Measurements from ENCODE around the gene ZNF761. TPM values are rescaled to one million over a fixed set of nuclear protein-coding genes. Genes with fewer than 3 reads are reported as not detected.
"Not testable (repeated sequence)": the region's sequence is repeated elsewhere in the genome, so short reads cannot be mapped to it uniquely, and the experiment has no call there.

The ZNF761 gene
- total RNA-seq, 1 experiment from 2014 or later, result 3.9 TPM

DNA sequence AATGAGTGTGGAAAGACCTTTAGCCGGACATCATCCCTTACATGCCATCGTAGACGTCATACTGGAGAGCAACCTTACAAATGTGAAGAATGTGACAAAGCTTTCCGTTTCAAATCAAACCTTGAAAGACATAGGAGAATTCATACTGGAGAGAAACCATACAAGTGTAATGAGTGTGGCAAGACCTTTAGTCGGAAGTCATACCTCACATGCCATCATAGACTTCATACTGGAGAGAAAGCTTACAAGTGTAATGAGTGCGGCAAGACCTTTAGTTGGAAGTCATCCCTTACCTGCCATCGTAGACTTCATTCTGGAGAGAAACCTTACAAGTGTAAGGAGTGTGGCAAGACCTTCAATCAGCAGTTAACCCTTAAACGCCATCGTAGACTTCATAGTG lies 24.0 kb downstream of the ZNF761 start:
- no peak for DNase-seq (ENCODE audit: low read depth)

DNA sequence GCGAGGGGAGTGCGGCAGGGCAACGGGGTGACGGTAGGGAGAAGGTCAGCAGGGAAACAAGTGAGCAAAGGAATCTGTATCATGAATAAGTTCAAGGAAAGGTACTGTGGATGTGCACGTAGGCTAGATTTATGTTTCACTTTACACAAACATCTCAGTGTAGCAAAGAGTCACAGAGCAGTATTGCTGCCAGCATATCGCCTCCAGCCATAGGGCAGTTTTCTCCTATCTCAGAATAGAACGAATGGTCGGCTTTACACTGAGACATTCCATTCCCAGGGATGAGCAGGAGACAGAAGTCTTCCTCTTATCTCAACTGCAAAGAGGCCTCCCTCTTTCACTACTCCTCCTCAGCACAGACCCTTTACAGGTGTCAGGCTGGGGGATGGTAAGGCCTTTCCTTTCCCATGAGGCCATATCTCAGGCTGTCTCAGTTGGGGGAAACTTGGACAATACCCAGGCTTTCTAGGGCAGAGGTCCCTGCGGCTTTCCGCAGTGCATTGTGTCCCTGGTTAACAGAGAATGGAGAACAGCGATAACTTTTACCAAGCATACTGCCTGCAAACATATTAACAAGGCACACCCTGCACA lies 28.4 kb downstream of the ZNF761 start:
- DNase-seq (ENCODE audit: low read depth), result not testable (repeated sequence)

DNA sequence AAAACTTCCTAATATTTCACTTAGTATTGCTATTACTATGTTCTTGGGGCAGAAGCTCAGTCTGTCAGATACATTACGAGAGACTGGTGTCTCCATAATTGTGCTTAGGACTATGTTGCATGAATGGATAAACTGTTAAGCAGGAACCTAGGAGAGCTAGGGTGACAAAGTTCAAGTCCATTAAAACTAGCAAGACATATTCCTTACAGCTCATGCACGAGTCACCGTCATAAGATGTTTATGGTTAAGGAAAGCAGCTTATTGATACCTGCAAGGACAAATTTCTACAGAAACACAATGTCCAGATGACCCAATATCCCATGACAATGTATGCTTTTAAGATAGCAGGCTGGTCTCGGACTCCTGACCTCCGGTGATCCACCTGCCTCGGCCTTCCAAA lies 30.1 kb downstream of the ZNF761 start:
- DNase-seq (ENCODE audit: low read depth), result no peak

DNA sequence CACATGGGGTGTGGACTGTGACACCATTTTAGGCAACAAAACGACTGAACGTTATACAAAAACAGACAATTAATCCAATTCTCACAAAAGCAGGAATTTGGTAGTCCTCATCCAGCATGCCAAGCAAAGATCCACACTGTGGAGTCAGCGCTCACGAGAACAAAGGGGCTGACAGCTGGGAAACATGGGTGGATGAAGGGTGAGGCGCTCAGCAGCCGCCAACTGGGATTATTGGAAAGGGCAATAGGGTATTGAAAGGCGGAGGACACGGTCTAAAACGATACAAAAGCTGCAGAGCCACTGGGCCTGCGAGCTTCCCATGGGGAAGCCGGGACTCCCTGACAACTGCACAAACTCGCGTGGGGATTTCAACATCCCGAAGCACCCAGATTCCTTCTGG lies 31.1 kb downstream of the ZNF761 start:
- DNase-seq (ENCODE audit: low read depth), result no peak

DNA sequence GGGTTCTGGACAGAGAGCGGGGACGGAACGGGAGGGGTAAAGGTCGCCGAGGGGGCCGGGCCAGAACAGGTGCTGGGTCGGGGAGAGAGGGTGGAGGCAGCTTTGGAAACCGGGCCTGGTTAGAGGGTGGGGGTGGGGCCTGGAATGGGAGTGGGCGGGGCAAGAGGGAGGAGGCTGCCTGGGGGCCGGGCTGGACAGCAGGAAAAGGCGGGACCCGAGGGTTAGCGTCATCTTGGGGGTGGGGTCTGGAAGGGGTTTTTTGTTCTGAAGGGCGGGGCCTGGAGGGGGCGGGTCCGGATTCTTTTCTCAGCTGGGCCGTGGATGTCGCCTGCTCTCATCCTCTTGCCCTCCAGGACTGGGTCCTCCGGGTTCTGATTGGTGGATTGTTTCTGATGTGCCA lies 31.5 kb downstream of the ZNF761 start:
- no peak for DNase-seq (ENCODE audit: low read depth)

DNA sequence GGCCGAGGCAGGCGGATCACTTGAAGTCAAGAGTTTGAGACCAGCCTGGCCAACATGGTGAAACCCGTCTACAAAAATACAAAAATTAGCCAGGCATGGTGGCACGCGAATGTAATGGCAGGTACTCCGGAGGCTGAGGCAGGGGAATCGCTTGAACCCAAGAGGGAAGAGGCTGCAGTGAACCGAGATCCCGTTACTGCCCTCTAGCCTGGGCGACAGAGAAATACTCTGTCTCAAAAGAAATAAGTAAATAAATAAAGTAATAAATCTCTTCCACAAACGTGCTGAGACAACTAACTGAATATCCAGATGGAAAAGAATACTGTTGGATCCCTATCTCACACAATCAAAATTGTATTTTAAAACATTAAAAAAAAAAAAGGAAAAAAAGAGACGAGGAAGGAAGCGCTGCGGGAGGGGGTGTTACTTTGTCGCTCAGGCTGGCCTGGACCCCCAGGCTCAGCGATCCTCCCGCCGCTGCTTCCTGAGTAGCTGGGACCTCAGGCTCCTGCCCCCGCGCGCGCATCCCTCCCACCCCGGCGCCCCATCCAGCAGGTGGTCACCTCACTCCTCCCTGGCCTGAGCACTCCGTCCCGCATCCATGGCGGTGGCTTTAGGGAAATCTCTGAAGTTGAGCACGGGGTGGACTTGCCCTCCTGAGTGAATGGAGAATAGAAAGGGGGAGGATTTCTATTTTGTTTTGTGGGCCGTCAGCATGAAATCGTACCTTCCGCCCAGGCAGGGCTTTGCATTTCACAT lies 35.1 kb downstream of the ZNF761 start:
- no peak for DNase-seq (ENCODE audit: low read depth)

DNA sequence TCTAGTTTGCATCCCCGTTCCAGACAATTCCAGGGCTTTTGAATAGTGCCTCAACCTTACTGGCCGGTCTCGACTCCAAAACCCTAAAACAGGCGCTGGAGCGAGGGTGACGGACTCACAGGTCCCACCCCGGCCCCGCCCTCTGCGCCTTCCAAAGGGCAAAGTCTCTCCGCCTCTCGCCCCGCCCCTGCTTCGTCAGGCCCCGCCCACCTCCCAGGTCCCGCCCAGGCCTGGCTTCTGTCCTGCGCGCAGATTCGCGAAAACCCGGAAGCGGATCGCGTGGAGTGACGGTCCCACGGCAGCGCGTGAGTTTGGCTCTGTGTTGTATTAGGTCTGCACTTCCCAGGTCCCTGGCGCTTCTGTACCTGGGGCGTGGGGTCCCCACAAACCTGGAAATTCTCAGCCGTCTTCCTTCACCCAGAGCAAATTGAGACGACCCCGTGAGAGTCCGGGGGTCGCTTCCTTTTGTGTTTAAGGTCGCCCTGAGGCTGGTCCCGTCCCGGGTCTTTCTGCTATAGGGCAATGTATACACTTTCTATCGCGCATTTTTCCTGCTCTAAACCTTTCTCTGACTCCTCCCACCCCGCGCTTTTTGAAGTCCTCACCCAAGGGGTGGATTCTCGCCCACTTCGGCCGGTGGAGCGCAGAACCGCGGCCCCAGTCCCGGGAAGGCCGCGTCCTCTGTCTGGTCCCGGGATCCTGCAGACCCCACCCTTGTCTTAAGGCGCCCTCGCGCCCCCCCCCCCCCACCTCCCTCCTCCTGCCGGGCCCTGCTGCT lies 35.9 kb downstream of the ZNF761 start, which contains the start of gene ZNF813:
TSS of gene ZNF813 (plus strand) at position 249 of the 778 bp plus-strand sequence. CDS start 16,090 bp downstream, outside the sequence.
- peak; percentile 17 for DNase-seq (ENCODE audit: low read depth)

DNA sequence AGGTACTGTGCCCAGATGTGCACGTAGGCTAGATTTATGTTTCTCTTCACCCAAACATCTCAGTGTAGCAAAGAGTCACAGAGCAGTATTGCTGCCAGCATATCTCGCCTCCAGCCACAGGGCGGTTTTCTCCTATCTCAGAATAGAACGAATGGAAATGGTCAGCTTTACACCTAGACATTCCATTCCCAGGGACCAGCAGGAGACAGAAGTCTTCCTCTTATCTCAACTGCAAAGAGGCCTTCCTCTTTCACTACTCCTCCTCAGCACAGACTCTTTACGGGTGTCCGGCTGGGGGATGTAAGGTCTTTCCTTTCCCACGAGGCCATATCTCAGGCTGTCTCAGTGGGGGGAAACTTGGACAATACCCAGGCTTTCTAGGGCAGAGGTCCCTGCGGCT lies 36.8 kb downstream of the ZNF761 start:
- DNase-seq (ENCODE audit: low read depth), result not testable (repeated sequence)

DNA sequence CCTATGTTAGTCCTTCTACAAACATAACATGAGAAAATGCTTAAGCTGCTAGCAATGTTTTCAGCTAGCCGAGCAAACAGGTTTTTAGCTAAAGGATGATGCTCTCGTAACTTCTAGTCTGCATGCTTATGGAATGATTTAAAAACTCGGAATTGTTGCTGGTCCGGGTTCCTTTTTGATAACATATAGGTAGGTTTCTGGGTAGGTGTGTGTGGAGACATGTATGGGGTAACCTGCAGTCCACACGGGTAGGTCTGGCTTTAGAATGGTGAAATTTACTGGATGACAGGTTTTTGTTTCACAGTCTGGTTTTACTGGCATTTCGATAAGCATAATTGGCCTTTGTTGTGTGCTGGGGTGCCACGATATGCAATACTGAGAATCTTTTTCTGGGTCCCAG lies 40.1 kb downstream of the ZNF761 start:
- no peak for DNase-seq (ENCODE audit: low read depth)

DNA sequence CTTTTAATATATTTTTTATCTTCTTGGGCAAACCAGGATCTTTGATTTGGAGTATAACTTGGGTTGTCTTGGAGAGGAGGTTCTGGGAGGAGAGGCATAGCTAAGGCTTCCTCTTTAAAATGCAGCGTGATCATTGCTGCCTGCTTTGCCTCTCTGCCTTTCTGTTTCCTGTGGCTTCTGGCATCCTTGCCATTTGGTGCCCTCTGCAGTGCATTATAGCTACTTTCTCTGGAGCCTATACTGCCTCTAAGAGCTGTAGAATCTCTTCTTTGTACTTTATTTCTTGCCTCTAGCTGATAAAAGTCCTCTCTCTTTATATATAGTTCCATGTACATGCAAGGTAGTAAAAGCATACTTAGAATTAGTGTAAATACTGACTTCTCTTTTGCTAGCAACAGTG lies 43.0 kb downstream of the ZNF761 start:
- DNase-seq (ENCODE audit: low read depth), result not testable (repeated sequence)

DNA sequence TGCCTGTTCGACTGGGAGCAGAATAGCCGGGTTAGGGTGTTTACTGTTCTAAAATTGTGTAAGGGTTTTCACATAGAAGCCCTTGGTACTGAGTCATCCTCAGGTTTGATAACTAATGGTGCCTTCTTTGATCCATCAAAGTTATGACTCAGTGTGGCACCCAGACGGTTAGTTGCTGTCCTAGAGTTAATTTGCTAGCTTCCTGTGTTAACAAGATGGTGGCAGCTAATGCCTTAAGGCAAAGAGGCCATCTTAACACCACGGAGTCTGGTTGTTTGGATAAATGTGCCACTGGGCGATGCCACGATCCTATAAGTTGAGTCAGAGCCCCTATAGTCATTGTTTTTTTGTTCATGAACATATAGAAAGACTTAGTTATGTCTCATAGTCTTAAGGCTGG lies 43.7 kb downstream of the ZNF761 start:
- peak; percentile 35 for DNase-seq (ENCODE audit: low read depth)

DNA sequence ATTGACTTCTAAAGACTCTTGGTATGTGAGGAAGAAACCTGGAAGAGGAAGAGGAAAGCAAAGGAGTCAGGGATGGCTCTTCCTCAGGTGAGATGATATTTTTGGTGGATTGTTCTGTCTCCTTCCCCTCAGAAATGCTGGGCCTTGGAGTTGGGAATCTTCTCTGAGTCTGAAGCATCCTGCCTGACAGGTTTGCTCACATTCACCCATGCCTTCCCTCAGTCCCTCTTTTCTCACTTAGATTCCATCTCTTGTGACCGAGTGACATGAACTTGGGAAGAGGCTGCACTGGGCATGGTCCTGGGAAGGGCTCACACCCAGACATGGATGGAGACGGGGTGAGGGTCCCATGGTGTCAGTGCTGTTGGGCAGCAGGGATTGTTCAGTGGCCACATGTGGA lies 52.0 kb downstream of the ZNF761 start:
- DNase-seq (ENCODE audit: low read depth), result not testable (repeated sequence)

DNA sequence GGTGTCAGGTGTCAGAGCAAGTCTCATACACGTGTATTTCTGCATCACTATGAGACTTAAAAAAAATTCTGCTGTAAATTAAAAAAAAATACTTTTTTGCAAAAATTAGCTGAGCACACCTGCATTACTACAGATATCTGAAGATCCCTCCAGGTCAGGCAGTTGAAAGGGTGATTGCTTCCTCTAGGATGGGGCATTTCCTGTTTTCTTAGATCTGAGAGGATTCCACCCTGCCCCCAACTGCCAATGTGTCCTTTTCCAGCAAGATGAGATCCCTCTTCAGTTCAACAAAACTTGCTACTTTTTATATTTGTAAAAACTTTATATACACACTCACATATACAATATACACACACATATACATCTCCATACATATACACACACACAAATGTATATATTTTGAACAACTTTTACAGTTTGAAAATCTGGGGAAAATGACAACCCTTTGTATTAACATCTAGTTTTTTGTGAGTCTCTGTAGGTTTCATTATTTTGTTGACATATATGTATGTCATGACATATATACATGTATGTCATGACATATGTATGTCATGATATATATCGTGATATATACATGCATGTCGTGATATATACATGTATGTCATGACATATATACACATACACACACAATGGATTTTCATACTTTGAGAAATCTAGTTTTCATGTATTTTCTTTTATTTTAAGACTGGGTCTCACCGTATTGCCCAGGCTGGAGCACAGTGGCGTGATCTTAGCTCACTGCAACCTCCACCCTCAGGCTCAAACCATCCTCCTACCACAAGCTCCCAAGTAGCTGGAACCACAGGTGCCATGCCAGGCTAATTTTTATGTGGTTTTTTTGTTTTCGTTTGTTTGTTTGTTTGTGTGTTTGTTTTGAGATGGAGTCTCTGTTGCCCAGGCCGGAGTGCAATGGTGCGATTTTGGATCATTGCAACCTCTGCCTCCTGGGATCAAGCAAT lies 53.5 kb downstream of the ZNF761 start:
- DNase-seq (ENCODE audit: low read depth), result no peak

DNA sequence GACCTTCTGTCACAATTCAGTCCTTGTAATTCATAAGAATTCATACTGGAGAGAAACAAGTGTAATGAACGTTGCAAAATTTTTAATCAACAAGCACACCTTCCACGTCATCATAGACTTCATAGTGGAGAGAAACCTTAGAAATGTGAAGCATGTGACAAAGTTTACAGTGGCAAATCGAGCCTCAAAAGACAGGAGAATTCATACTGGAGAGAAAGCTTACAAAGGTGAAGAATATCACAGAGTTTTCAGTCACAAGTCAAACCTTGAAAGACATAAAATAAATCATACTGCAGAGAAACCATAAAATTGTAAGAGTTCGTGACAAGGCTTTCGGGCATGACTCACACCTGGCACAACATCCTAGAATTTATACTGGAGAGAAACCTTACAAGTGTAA lies 60.4 kb downstream of the ZNF761 start:
- no peak for DNase-seq (ENCODE audit: low read depth)

DNA sequence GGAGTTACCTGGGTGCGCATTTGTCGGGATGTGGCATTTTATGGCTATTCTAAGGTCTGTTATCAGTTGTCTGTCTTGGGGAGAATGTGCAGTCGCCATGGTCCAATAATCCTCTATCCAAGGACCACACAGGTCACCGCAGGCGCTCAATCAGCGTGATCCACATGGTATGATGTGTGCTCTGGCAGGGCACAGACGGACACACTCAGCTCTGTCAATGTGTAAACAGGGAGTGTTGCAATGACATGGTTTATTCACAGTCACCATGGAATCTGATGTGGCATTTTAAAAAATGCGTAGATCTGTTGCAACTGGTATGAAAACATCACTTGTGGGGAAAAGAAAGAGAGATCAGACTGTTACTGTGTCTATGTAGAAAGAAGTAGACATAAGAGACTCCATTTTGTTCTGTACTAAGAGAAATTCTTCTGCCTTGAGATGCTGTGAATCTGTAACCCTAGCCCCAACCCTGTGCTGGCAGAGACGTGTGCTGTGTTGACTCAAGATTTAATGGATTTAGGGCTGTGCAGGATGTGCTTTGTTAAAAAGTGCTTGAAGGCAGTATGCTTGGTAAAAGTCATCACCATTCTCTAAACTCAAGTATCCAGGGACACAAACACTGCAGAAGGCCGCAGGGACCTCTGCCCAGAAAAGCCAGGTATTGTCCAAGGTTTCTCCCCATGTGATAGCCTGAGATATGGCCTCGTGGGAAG lies 65.7 kb downstream of the ZNF761 start:
- not testable (repeated sequence) for DNase-seq (ENCODE audit: low read depth)

DNA sequence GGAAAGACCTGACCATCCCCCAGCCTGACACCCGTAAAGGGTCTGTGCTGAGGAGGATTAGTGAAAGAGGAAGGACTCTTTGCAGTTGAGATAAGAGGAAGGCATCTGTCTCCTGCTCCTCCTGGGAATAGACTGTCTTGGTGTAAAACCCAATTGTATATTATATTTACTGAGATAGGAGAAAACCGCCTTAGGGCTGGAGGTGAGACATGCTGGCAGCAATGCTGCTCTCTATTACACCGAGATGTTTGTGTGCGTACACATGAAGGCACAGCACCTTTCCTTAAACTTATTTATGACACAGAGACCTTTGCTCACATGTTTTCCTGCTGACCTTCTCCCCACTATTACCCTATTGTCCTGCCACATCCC lies 66.2 kb downstream of the ZNF761 start:
- not testable (repeated sequence) for DNase-seq (ENCODE audit: low read depth)

DNA sequence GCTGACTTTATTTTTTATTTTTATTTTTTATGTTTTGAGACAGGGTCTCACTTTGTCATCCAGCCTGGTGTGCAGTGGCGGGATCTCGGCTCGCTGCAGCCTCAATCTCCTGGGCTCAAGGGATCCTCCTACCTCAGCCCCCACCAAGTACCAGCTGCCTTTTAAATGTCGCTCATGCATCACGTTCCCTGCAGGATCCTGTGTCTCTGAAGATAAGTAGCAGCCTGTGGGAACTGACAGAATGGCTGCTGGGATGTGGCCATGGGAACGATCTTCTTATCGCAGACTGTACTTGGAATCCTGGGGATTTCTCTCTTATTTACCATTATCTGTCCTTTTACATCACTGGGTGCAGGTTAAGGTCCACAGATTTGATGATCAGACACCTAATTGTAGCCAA lies 71.4 kb downstream of the ZNF761 start:
- not testable (repeated sequence) for DNase-seq (ENCODE audit: low read depth)

DNA sequence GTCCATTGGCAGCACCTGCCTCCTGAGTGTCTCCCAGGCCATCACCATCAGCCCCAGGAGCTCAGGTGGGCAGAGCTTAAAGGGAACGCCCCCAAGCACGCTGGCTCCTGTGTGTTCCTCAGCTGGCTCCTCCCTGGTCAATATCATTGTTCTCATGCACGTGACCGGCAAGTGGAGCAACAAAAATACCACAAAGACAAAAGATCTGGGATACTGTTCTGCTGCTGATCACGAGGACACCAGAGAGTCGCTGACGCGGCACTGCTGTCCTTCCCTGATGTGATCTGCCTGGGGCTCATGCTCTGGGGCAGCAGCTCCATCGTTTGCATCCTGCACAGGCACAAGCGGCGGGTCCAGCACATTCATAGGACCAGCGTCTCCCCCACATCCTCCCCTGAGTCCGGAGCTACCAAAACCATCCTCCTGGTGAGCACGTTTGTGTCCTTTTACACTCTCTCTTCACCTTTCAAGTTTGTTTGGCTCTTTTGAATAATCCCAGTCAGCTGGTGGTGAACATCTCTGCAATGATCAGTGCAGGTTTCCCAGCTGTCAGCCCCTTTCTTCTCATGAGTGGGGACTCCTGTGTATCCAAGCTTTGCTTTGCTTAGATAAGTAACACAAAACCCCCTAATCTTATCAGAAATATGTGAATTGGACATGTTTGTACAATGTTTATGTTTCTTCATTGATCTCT lies 72.0 kb downstream of the ZNF761 start:
- DNase-seq (ENCODE audit: low read depth), result not testable (repeated sequence)

DNA sequence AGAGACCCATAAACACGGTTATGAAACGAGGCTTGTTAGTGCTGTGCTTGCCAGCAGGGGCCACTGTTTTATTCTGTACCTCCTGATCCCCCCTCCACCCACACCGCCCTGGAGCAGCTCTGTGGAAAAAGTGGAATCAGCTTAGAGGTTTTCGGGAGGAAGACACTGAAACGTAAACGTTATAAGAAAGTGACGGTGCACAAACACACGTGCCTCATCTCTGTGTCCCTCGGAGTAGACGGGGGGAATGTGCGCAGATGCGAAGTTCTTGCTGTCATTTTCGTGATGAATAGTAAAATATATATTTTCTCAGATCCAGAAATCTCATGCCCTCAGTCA lies 72.5 kb downstream of the ZNF761 start:
- DNase-seq (ENCODE audit: low read depth), result not testable (repeated sequence)

DNA sequence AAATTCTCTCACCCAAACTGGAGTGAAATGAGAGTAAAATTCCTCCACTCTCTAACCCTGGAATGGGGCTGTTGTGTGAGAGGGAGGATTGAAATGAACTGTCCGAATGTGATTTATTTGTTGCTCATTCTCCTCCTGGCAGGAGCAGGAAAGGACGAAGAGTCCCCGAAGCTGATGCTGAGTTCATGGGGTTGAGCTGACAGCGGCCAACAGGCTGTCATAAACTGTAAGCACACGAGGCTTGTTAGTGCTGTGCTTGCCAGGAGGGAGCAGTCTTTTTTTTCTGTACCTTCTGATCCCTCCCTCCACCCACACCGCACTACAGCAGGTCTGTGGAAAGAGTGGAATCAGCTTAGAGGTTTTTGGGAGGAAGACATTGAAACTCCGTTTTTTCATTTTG lies 73.1 kb downstream of the ZNF761 start:
- DNase-seq (ENCODE audit: low read depth), result no peak
